ENCODE results near the gene ARID5A. TPM values are rescaled to one million over a fixed set of nuclear protein-coding genes. Genes with fewer than 3 reads are reported as not detected.

The ARID5A gene
- total RNA-seq, 3 donors from 2014 or later = 4.8 to 17.6 (median 10.3) TPM

GRCh38 chr2:96533292-96534073 lies 3.1 kb upstream of the ARID5A start:
- no peak overlapping the region for H3K4me3 ChIP-seq
- ATAC-seq (no peak), DNase-seq (peak; percentile 55 to 76 (median 65))
- no peaks in the 10 kb centered on the region for H3K36me3 ChIP-seq (ENCODE audit: low read depth)
- no peaks in the 10 kb centered on the region for H3K9me3 ChIP-seq
- intact Hi-C loops (cut with DNase I, micrococcal nuclease) = no loop called here
- no peak for TF ChIP-seq CTCF (IDR thresholded peaks at IDR 0.05)
- peaks cover 50% of the 10 kb centered on the region for H3K4me1 ChIP-seq (ENCODE audit: low read depth)

- Histone ChIP-seq H3K4me3 (no peak overlapping the region), H3K4me1 (ENCODE audit: low read depth) (peaks cover 56% of the 10 kb centered on the region), H3K9me3 (no peaks in the 10 kb centered on the region), H3K36me3 (ENCODE audit: low read depth) (no peaks in the 10 kb centered on the region)
- no peak for TF ChIP-seq CTCF (IDR thresholded peaks at IDR 0.05)
- DNase-seq = no peak
- intact Hi-C loops (cut with DNase I, micrococcal nuclease) = no loop called here
- no peak for ATAC-seq
Observed at GRCh38 chr2:96534141-96534540, 2.4 kb upstream of the ARID5A start.

GRCh38 chr2:96534701-96535181 lies 1.8 kb upstream of the ARID5A start:
- intact Hi-C loops (cut with DNase I, micrococcal nuclease) = no loop called here
- Histone ChIP-seq H3K4me1 (ENCODE audit: low read depth) (peaks cover 56% of the 10 kb centered on the region), H3K9me3 (no peaks in the 10 kb centered on the region), H3K36me3 (ENCODE audit: low read depth) (no peaks in the 10 kb centered on the region), H3K4me3 (no peak overlapping the region)
- DNase-seq (peak in 2 of 3 donors; percentile 32 to 43), ATAC-seq (peak; percentile 1)
- no peak for TF ChIP-seq CTCF (IDR thresholded peaks at IDR 0.05)

- no peak for TF ChIP-seq CTCF (IDR thresholded peaks at IDR 0.05)
- intact Hi-C loops (cut with DNase I, micrococcal nuclease) = no loop called here
- ATAC-seq = no peak
- H3K4me1 ChIP-seq (ENCODE audit: low read depth) = peaks cover 56% of the 10 kb centered on the region
- no peak overlapping the region for H3K4me3 ChIP-seq
- H3K9me3 ChIP-seq = no peaks in the 10 kb centered on the region
- H3K36me3 ChIP-seq (ENCODE audit: low read depth) = no peaks in the 10 kb centered on the region
- DNase-seq = peak in 2 of 3 donors; percentile 26 to 29
Observed at GRCh38 chr2:96535331-96535730, 1.2 kb upstream of the ARID5A start.

- peak; percentile 82 to 92 (median 83) for DNase-seq
- intact Hi-C loops (cut with DNase I, micrococcal nuclease) = no loop called here
- peaks cover 48% of the 10 kb centered on the region for H3K4me1 ChIP-seq (ENCODE audit: low read depth)
- no peaks in the 10 kb centered on the region for H3K9me3 ChIP-seq
- no peaks in the 10 kb centered on the region for H3K36me3 ChIP-seq (ENCODE audit: low read depth)
- peak overlapping the region; percentile 59 for H3K4me3 ChIP-seq
- no peak for TF ChIP-seq CTCF (IDR thresholded peaks at IDR 0.05)
- peak; percentile 50 for ATAC-seq
Observed at GRCh38 chr2:96537066-96537733, 648 bp downstream of the ARID5A start.

Data from mucosa of descending colon (tissue), 3 donors.